Measurements from ENCODE around the gene LIN28B.
"Not testable (repeated sequence)": the region's sequence is repeated elsewhere in the genome, so short reads cannot be mapped to it uniquely, and the experiment has no call there.

The LIN28B gene

DNA sequence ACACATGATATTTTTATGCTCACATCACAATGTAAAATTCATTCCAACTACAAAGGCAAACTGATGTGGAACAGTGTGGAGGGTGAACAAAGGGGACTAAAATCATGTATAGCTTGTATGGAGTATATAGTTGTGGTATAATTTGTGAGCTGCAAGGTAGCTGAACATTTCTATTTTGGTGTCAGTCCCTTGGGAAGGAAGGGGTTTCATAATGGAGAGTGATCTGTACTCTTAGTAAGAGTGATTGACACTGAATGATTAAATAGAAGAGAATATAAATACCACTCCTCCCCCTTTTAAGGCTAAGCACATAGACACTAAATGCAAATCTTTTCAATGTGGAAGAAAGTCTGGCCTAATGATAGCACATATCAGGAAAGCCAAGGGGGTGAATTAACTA lies 118.3 kb downstream of the LIN28B start:
- DNase-seq: no peak

DNA sequence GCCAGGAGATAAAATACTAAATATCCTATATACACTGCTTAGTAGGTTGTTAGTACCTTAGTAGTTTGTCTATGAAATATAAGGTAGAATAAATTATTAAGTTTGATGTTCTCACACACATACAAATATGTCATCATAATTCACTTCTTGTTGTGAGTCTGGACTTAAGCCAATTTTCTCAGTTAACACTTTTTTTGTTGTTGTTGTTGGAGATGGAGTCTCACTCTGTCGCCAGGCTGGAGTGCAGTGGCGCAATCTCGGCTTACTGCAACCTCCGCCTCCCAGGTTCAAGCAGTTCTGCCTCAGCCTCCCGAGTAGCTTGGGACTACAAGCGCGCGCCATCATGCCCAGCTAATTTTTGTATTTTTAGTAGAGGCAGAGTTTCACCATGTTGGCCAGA lies 119.5 kb downstream of the LIN28B start:
- not testable (repeated sequence) for DNase-seq

DNA sequence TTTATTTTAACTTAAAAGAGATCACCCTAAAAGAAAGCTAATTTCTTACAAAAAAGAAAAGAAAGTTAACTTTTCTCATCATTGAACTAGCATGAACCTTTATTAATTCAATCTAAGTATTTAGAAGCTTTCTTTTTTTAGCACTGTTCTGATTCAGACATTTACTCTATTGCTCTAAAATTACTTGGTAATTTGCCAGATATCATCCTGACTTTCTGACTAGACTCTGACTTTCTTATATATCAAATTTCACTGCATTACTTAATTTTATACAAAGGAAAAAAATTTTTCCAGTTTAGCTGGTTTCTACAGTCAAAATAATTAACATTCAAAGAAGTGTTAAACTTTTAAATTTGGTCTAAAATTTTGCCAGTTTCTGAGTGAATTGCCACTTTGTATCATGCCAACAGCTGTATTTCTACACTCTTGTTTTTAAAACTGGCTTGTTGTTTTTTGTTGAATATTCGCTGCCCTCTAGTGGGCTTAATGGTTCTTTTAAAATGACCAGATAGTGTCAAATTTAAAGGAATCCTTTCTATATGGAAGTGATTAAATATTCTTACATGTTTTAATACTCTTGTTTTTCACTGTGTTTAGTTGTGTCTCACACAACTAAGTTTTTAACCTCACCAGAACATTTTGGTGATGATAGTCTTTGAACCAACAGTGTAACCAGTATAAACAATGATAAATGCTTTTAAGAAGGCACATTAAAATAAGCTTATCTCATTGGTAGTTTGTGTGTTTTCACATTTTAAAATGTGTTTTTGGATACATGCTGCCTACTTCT lies 120.9 kb downstream of the LIN28B start:
- DNase-seq: no peak

DNA sequence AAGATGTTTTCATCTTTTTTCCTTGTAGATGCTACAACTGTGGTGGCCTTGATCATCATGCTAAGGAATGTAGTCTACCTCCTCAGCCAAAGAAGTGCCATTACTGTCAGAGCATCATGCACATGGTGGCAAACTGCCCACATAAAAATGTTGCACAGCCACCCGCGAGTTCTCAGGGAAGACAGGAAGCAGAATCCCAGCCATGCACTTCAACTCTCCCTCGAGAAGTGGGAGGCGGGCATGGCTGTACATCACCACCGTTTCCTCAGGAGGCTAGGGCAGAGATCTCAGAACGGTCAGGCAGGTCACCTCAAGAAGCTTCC lies 121.4 kb downstream of the LIN28B start:
- DNase-seq: no peak

DNA sequence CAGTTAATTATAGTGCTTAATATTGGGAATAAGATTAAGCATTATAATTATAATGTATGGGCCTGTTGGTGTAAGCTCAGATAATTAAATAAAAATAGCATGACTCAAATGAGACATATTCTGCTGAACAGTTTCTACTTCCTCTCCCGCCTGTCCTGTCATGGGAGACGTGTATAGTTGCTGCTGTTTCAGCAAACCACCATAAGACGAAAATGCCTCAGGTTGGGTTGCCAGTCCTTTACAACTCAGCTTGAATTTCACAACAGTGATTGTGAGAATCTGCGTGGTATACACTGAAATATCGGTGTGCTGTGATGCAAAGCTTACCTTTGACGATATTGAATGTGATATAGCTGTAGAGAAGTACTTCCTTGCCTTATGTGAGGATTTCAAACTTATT lies 123.4 kb downstream of the LIN28B start:
- DNase-seq: no peak

DNA sequence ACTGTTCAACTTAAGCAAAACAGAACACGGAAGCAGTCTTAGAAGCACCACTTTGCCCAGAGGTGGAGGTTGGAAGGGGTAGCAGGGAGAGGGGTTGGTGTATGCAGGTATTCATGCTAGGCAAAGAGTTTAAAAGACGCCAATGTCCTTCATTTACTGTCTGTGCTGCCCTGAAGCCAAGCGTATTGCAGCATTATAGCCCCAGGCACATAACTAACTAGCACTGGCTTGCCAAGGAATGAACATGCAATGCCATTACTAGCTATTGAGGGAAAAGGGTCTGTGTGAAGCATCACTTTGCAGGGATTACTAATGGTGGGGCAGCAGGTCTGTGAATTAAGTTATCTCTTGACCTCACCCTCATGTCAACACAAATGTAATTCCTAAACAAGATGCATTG lies 124.8 kb downstream of the LIN28B start:
- not testable (repeated sequence) for DNase-seq

DNA sequence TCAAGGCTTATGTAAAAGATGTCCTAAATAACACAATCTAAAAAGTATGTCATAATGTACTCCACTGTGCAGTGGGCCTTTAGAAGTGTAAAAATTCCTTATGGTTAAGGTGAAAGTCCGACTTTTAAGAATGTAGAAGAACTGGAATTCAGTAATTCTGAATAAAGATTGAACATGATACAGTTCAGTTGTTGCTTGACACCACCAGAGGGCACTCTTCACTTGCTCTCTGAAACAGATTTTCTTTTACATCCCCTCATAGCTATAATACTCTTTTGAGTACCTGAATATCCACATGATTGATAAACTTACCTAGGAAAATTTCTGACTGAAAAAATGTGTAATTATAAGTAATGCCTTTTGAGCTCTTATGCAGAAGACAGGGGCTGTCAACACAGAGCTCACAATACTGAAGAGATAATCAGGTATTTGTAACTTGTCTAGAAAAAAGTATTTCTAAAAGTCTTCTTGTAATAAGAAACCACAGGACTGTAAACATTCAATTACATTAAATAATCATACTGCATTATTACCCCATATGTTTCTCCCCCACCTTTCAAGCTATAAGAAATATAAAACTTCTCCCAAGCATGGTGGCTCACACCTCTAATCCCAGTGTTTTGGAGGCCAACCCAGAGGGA lies 130.8 kb downstream of the LIN28B start:
- DNase-seq: no peak

DNA sequence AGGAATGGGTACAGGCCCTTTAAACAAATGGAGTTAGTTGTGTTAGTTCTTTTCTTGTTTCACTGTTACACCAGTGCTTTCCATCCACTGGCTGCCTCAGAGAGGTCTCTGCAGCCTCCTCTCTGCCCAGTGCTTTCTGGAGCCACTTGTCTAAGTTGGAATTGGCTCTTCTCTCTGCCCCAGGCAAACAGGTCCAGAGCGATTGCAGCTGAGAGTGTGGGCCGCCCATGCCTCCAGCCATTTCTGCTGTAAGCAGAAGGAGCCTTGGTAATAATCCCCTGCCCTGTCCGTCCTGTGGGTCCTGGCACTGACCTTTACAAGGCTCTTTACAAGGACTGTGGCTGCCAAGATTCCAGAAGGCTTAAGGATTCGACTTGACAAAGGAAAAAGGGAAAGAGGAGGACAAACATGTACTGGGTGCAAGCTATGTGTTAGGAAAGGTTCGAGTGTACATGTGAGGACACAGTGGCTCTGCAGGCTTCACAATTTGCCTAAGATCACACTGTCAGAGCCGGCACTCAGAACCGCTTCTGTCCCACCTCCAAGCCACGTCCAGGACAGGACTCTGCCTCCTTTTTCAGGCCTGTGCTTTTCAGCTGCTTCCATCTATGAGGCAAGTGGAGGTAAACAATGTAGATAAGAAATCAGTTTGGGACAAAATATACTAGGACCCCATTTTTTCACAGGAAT lies 134.4 kb downstream of the LIN28B start:
- no peak for DNase-seq

DNA sequence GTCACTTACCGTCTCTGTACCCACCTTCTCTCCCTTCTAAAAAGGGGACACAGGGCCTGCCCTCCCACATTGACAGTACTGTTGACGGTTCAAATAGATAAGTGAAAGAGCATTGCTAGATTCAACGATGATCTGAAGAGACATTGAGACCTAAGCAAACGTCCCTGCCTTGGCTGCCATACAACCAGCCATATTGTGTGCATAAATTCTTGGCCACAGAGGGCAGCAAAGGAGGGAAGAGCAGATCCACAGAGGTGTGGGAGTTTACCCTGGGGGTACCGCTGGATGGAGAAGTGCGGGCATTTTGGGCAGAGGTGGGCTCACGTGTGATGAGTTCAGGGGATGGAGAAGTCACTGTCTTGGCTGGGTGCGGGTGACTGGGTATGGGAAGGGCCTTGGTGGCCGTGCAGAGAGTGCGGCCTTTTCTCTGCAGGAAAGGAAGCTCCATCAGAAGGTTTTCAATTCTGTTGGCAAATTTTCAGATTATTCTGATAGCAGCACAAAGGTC lies 137.3 kb downstream of the LIN28B start:
- DNase-seq: no peak

DNA sequence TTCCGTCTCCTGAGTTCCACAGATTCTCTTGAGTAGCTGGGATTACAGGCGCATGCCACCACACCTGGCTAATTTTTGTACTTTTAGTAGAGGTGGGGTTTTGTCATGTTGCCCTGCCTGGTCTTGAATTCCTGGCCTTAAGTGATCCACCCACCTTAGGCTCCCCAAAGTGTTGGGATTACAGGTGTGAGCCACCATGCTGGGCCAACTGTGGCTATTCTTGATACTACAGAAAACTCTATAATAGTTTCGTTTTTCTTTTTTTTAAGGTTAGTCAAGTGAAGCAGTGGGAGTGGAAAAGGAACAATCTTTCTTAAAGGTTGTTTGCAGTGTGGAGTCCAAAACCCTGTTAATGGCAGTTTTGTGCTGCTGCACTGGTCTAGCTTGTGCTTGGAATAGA lies 138.2 kb downstream of the LIN28B start:
- no peak for DNase-seq

DNA sequence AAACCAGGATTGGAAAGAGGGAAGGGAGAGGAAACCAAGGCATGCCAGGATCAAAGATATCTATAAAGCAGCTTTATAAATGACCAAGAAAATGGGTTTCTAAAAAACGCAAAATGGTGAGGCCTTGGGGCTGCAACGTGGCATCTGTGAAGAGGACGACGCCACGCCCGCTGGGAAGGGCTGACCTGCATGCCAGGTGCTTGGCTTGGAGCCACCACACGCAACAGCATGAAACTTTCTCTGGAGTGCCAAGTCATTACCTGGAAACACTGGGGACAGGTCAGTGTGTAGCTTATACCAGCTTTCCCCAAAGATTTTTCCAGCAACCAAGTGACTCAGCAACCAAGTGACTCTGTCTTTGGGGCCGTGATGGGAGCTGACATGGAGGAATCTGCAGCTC lies 140.4 kb downstream of the LIN28B start:
- DNase-seq: no peak

DNA sequence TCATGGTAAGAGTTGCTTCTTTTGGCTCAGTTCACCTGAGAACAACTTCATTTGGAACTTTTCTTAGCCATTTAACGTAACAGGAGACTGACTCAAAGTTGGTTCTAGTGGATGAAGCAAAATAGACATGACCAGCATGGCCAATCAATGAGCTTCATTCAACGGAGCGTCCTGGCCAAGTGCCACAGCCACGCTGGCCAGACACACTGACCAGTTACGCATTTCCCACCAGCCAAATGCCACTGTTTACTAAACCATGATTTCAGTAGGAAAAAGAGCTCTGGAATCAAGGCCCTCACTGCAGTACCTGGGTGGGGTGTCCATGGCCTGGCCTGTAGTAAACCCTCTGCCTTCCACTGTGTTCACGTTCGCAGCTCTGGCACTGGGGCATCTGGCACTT lies 142.5 kb downstream of the LIN28B start:
- DNase-seq: no peak

DNA sequence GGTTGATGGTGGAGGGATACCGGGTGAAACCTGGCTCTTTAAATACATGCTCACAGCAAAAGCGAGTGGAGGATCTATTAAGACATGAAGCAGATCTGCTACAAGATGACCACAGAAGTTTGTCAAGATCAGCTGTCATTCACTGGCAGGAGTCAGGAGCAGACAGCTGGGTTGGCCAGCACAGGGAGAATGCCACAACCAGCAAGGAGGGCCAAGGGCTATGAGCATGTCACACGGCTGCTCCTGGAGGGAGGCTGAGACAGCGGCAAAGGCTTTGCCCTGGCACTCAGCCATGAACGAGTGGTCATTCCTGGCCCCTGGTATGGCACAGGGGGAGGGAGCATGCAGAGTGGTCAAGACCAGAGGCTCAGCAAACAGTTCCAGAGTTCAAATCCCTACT lies 145.3 kb downstream of the LIN28B start:
- no peak for DNase-seq

DNA sequence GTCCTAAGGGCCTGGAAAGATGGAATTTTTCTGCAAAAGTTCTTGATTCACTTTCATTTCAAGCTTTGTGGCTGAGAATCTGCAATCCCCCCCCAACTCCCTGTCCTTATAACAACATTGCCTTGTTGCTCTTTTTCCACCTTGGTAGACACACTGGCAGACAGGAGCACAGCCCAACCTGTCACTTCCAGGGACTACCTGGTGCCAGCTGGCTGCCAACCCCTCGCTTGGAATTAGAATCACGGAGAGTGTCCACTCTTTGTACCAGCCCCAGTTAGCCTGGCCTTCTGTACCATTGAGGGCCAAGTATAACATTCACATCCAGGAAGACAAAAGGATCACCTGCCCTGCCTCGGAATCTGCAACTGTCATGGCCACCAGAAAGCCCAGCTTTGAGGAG lies 148.2 kb downstream of the LIN28B start:
- no peak for DNase-seq

DNA sequence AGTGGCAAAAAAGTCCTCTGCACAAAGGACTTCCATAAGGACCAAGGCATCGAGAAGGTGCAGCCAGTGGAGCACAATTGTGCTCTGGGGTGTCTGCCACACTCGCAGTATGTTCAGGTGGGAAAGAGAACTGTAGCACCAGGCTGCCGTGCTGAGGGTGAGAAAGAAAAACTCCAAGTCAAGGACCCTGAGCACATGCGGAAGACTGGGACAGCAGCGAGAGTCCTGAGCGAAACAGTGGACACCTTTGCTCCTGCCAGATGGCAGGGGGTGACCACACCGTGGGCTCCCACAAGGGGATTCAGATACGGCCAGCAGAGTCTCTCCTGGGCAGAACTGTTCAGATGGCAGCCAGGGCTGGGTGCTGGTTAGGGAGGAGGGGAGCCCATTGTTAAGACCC lies 149.4 kb downstream of the LIN28B start:
- DNase-seq: no peak

DNA sequence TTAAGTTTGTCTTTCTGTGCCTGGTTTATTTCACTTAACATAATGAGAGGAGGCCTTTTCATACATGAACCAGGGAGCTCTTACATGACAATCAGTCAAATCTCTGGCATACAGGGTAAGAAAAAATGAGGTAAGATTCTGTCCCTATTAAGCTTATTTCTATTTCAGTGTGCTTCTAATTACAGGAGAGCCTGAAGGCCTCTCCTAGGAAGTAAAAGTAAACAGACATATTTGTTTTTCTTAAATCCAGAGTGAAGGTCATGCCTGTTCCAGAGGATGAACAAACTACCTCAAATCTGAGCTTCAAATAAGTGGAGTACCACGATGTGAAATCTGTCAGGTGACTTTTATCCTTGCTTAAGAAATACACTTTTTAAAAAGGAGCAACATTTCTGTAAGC lies 150.3 kb downstream of the LIN28B start:
- DNase-seq: no peak

DNA sequence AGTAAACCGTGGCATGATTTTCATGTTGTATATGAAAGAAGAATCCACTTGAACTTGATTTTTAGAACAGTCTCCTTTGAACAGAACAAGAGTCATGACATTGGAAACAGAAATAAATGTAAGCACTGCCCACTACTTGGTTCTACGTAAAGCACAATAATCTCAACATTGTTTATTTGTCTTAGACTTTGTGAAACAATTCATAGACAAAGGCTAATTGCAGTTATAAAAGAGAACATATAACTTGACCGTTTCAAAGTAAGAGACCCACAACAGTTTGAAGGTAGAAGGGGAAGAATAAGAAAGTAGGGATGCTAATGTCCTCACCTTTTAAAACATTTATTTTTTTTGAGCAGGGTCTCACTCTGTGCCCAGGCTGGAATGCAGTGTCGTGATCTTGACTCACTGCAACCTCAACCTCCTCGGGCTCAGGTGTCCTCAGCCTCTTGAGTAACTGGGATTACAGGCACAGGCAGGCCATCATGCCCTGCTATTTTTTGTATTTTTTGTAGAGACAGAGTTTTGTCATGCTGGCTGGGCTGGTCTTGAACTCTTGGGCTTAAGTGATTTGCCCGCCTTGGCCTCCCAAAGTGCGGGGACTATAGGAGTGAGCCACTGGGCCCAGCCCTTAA lies 151.8 kb downstream of the LIN28B start:
- DNase-seq: no peak

DNA sequence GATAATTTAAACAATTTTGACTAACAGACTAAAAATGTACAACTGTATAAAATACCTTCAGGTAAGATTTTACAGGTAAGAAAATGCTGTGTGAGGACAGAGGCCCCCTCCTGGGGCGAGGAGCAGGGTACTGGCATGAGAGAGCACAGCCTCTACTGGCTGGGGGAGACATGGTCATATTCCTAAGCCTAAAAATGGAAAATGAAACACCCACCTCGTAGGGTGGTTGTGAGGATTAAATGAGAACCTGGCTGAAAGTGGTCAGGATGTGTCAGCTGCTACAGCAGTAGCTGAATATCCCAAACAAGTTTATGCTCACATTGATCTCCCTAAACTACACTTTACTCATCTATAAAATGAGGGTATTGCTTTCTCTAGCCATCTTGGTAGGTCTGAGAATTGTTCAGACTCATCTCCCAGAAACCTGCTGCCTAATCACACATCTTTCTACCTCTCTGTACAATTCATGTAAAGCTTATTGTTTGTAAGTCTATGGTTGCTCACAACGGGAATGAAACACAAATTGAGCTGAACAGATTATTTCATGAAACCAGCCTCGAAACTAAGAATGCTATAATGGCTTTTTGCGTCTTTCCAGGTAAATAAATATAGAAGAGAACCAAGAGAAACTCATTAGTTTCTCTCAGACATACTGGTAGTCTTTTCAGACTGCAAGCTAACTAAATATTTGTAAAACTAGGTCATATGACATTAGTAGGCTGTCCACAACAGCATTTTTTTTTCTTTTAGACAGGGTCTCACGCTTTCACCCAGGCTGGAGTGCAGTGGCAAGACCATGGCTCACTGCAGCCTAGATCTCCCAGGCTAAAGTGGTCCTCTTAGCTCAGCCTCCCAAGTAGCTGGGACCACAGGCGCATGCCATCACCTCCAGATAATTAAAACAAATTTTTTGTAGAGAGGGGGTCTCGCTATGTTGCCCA lies 153.3 kb downstream of the LIN28B start:
- no peak for DNase-seq

DNA sequence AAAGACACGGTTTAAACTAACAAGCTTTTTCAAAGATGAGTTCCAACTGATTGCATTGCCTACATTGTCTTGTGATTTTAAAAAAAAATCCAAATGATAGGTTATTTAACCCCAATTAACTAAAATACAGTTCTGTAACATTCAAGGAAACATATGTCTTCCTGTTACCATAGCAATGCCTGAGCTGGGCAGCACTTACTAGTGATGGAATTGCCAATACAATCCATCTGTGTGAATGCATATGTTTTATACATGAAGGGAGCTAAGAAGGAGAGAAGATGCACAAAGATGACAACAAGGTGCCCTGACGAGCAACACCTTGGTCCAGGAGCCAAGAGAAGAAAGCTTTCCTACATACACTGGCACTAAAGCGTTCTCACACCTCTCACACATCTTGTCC lies 154.2 kb downstream of the LIN28B start:
- DNase-seq: no peak

DNA sequence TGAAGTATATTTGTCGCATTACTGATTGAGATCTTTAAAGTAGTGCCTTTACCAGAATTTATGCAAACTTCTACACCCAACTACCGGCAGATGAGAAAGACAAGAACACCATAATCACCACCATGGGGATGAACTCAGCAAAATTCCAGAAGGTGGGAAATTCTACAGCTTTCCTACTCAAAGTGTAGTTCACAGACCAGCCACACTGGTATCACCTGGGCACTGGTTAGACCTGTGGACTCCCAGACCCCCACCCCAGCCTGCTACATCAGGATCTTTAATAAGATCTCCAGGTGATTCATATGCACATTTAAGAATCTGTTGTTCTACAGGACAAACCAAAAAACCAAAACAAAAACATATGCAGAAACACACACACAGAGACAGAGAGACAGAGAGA lies 155.0 kb downstream of the LIN28B start:
- no peak for DNase-seq

DNA sequence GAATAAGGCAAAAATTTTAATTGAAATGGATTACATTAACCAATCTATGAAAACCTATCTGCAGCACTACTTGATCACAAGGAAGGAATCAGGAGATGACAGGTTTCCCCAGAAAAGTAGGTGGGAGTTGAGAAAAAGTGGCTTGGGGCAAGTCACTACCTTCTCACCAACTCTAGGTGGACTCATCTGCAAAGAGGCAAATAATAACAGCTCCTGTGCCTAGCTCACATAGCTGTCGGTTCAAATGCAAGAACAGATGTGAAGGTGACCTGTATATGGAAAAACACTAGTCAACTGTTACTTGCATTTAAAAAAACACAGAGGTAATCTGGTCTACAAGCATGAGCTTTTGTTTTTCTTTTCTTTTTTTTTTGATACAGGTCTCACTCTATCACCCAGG lies 155.7 kb downstream of the LIN28B start:
- DNase-seq: no peak

DNA sequence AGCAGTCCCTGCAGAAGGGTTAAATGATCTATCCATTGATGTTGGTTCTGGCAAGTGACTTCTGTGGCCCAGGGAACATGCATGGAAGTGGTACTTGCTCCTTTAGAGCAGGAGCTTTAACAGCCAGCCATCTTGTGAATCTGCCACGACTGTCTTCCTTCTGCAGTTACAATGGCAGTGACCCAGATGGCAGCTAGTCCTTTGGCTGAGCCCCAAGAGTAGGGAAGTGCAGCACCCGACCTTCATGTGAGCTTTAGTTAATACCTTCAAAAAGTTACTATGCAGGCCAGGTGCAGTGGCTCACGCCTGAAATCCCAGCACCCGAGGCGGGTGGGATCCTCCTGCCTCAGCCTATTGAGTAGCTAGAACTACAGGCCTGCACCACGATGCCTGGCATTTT lies 156.5 kb downstream of the LIN28B start:
- DNase-seq: no peak

DNA sequence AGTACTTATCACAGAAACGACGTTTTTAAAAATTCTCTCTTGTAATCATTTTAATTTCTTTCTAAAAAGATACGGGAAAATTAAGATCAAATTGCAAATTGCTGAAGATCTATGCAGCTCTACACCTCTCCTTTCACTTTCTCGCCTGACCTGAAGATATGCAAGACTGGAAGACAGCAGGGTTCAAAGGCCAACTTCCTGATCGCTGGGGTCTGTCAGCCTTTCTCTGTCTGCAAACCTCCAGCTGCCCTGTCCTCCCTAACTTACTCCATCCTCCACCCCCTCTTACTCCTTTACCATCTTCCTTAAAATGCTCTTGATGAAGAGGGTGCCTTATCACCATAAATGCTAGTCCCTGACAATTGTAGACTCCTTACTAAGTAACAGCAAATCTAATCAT lies 159.2 kb downstream of the LIN28B start:
- no peak for DNase-seq
